Right atrium auricular region (tissue), 2 donors: ENCODE results near the gene TLCD1. TPM values are rescaled to one million over a fixed set of nuclear protein-coding genes. Genes with fewer than 3 reads are reported as not detected.

Experiments
- DNase-seq: peaks from one replicate; pipeline ENCODE4 v3.0.0-alpha.2; 2019; ENCODE audit warnings: low spot score
- H3K27ac ChIP-seq, 2 donors: fragments of 200-600 bp; sonication (generic); 1 replicate in 1 of 2; 2 replicates in 1 of 2; pipeline ENCODE4 v1.5.1; 2016 to 2019
- H3K27me3 ChIP-seq, 2 donors: fragments of 200-600 bp; sonication (generic); one replicate each; pipeline versions ENCODE4 v1.5.1 to v1.6.0; 2017 to 2019
- H3K36me3 ChIP-seq: fragments of 200-600 bp; sonication (generic); one replicate; pipeline ENCODE4 v1.5.1; 2016
- H3K4me1 ChIP-seq, 2 donors: fragments of 200-600 bp; sonication (generic); one replicate each; pipeline versions ENCODE4 v1.5.1 to v1.6.0; 2017 to 2019
- H3K4me3 ChIP-seq, 2 donors: fragments of 200-600 bp; sonication (generic); 1 replicate in 1 of 2; 2 replicates in 1 of 2; pipeline ENCODE4 v1.5.1; 2017 to 2019; ENCODE audit warnings: mild to moderate bottlenecking in 1 of 2, moderate library complexity in 1 of 2
- H3K9me3 ChIP-seq, 2 donors: fragments of 200-600 bp; sonication (generic); one replicate each; pipeline ENCODE4 v1.5.1; 2019
- total RNA-seq, 2 donors: library from RNA; depleted of rRNA; stranded (reverse); fragments of >200 nt; gene quantifications; one replicate each; pipeline ENCODE4 v1.1.0, GENCODE V29; 2016
- TF ChIP-seq, protein P1 (sequence below), 2 donors: fragments of 200-600 bp; sonication (generic); IDR thresholded peaks; one replicate each; pipeline ENCODE4 v1.5.1; 2019; ENCODE audit warnings: antibody characterized with exemption in 2 of 2

Gene TLCD1
- total RNA-seq, 2 donors from 2014 or later: 1.7 TPM; not detected in 1

DNA sequence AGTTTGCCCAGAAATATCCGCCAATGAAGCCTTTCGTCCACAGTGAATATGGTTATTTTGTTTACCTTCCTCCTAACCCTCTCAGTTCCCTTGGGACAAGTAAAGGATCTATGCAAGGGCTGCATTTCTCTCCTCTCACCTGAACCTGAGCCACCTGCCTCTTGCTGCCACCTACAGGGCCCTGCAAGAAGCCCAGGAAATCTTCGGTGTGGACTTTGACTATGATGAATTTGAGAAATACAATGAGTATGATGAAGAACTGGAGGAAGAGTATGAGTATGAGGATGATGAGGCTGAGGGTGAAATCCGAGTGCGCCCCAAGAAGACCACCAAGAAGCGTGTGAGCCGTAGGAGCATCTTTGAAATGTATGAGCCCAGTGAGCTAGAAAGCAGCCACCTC is 50.1 kb downstream of the TLCD1 start:
- Histone ChIP-seq H3K9me3 (no peaks in the 10 kb centered on the region), H3K4me1 (no peaks in the 10 kb centered on the region), H3K27me3 (no peaks in the 10 kb centered on the region), H3K4me3 (no peak overlapping the region), H3K27ac (no peak overlapping the region), H3K36me3 (peaks cover 99% of the 10 kb centered on the region)
- DNase-seq: no peak
- TF ChIP-seq, protein P1, sequence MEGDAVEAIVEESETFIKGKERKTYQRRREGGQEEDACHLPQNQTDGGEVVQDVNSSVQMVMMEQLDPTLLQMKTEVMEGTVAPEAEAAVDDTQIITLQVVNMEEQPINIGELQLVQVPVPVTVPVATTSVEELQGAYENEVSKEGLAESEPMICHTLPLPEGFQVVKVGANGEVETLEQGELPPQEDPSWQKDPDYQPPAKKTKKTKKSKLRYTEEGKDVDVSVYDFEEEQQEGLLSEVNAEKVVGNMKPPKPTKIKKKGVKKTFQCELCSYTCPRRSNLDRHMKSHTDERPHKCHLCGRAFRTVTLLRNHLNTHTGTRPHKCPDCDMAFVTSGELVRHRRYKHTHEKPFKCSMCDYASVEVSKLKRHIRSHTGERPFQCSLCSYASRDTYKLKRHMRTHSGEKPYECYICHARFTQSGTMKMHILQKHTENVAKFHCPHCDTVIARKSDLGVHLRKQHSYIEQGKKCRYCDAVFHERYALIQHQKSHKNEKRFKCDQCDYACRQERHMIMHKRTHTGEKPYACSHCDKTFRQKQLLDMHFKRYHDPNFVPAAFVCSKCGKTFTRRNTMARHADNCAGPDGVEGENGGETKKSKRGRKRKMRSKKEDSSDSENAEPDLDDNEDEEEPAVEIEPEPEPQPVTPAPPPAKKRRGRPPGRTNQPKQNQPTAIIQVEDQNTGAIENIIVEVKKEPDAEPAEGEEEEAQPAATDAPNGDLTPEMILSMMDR (IDR thresholded peaks at IDR 0.05): no peak

- Histone ChIP-seq H3K9me3 (no peaks in the 10 kb centered on the region), H3K4me3 (no peak overlapping the region), H3K27ac (no peak overlapping the region), H3K27me3 (no peaks in the 10 kb centered on the region), H3K36me3 (peaks cover 100% of the 10 kb centered on the region), H3K4me1 (no peaks in the 10 kb centered on the region)
- DNase-seq: no peak
- TF ChIP-seq, protein P1 (IDR thresholded peaks at IDR 0.05): no peak
Measured at GRCh38 chr17:28675490-28675889, 50.5 kb downstream of the TLCD1 start.

Other genes starting within 250 kb of the TLCD1 start
- gene FOXN1, start 219.9 kb downstream of the TLCD1 start, total RNA-seq: not detected
- gene UNC119, start 173.6 kb downstream of the TLCD1 start, total RNA-seq: 10 to 100 TPM; 19.6 to 30.3 TPM
- gene PIGS, start 154.7 kb downstream of the TLCD1 start, total RNA-seq: 10 to 100 TPM; 51.6 to 74.8 TPM
- gene ALDOC, start 149.3 kb downstream of the TLCD1 start, total RNA-seq: 100 to 1,000 TPM; 355 to 363 TPM
- 1 to 10 TPM in 1 of 2 donors, under 1 TPM in 1; 0.98 to 1.1 TPM for gene SPAG5, start 127.2 kb downstream of the TLCD1 start, total RNA-seq
- gene RSKR, start 112.0 kb downstream of the TLCD1 start, total RNA-seq: 1 to 10 TPM; 1.3 to 1.8 TPM
- 10 to 100 TPM; 62.5 to 70.3 TPM for gene BLTP2, start 81.1 kb downstream of the TLCD1 start, total RNA-seq
- gene SDF2, start 64.3 kb downstream of the TLCD1 start, total RNA-seq: 10 to 100 TPM; 23.0 to 32.5 TPM
- gene SUPT6H, start 64.0 kb downstream of the TLCD1 start, total RNA-seq: 10 to 100 TPM; 28.5 to 45.4 TPM
- 1 to 10 TPM in 1 of 2 donors, under 1 TPM in 1; 0.94 to 1.4 TPM for gene PROCA1, start 14.3 kb downstream of the TLCD1 start, total RNA-seq
- gene RAB34, start 8.4 kb downstream of the TLCD1 start, total RNA-seq: 100 to 1,000 TPM in 1 of 2 donors, 10 to 100 TPM in 1; 55.8 to 139 TPM
- 100 to 1,000 TPM; 231 to 505 TPM for gene RPL23A, start 6.2 kb downstream of the TLCD1 start, total RNA-seq
- gene NEK8, start 2.6 kb upstream of the TLCD1 start, total RNA-seq: 1 to 10 TPM; 1.0 to 1.1 TPM
- gene TRAF4, start 17.8 kb upstream of the TLCD1 start, total RNA-seq: 1 to 10 TPM; 3.3 to 6.7 TPM
- 10 to 100 TPM; 26.5 to 30.0 TPM for gene FAM222B, start 116.6 kb upstream of the TLCD1 start, total RNA-seq
- gene ERAL1, start 128.8 kb upstream of the TLCD1 start, total RNA-seq: 10 to 100 TPM; 32.0 to 51.4 TPM
- 10 to 100 TPM; 52.8 to 57.7 TPM for gene FLOT2, start 171.5 kb upstream of the TLCD1 start, total RNA-seq
- 1 to 10 TPM; 2.5 to 3.9 TPM for gene DHRS13, start 176.8 kb upstream of the TLCD1 start, total RNA-seq
- 10 to 100 TPM; 19.6 to 35.7 TPM for gene PHF12, start 225.3 kb upstream of the TLCD1 start, total RNA-seq